ENCODE data around the gene GAD2. TPM values are rescaled to one million over a fixed set of nuclear protein-coding genes. Genes with fewer than 3 reads are reported as not detected.

GAD2 gene
- polyA plus RNA-seq, 1 of the 3 experiments (the other 2 are of a cell fraction), result not detected

DNA sequence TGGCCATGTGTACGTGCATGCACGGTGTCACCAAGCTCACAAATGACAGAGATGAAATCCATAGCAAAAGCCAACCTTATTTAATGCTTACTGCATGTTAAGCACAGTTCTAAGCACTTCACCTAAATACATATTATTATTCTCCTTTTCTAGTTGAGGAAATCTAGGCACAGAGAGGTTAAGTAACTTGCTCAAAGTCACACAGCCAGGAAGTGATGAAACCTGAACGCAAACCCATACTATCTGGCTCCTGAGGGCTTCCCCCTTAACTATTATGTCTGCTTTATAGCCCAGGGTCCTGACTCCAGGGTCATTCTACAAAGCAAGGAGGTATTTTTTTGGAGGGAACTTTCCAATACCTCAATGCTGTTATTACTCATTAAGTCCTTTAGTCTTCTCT, 61.7 kb downstream of the GAD2 start:
- no peak for DNase-seq
- 17% methylated on average over 3 of the region's 3 CpGs for WGBS (ENCODE audit: low lambda C conversion rate)
- no peak overlapping the region for H3K4me2 ChIP-seq
- no peaks in the 10 kb centered on the region for H3K9me3 ChIP-seq
- H3K79me2 ChIP-seq (ENCODE audit: insufficient read depth), result no peaks in the 10 kb centered on the region
- ChIA-PET POLR2A (no interaction called here), CTCF (no interaction called here)
- H3K4me1 ChIP-seq (ENCODE audit: control insufficient read depth in 1 of 2, insufficient read depth in 2 of 2, low read depth in 1 of 2, low read length in 1 of 2), result no peaks in the 10 kb centered on the region
- H3K4me3 ChIP-seq (ENCODE audit: low read depth in 2 of 2, low read length in 1 of 2), result no peak overlapping the region
- no peaks in the 10 kb centered on the region for H3K27me3 ChIP-seq (ENCODE audit: insufficient read depth)
- H4K20me1 ChIP-seq (ENCODE audit: insufficient read depth), result no peaks in the 10 kb centered on the region
- H3K9ac ChIP-seq, result no peak overlapping the region
- H3K27ac ChIP-seq (ENCODE audit: low read depth in 2 of 2, low read length in 1 of 2), result no peak overlapping the region
- H2AFZ ChIP-seq (ENCODE audit: low read depth), result no peak overlapping the region
- no peaks in the 10 kb centered on the region for H3K9me2 ChIP-seq
- no peaks in the 10 kb centered on the region for H3K36me3 ChIP-seq (replicated peaks in 1 of 2; ENCODE audit: control insufficient read depth in 1 of 2, insufficient read depth in 2 of 2, low read length in 1 of 2)
- H3F3A ChIP-seq (replicated peaks; ENCODE audit: insufficient read depth), result no peaks in the 10 kb centered on the region
- TF ChIP-seq FOSL2 (IDR thresholded peaks at IDR 0.05; ENCODE audit: borderline replicate concordance, low read depth), result no peak

GRCh38 chr10:26290236-26290635, 73.7 kb downstream of the GAD2 start:
- 0% methylated on average over 4 of the region's 4 CpGs for WGBS (ENCODE audit: low lambda C conversion rate)

More at GRCh38 chr10:26290236-26290635, 73.7 kb downstream of the GAD2 start:
- no peaks in the 10 kb centered on the region for H3F3A ChIP-seq (replicated peaks; ENCODE audit: insufficient read depth)
- no peaks in the 10 kb centered on the region for H3K4me1 ChIP-seq (ENCODE audit: control insufficient read depth in 1 of 2, insufficient read depth in 2 of 2, low read depth in 1 of 2, low read length in 1 of 2)
- no peak overlapping the region for H3K4me3 ChIP-seq (ENCODE audit: low read depth in 2 of 2, low read length in 1 of 2)
- H3K9me3 ChIP-seq, result no peaks in the 10 kb centered on the region
- H3K9ac ChIP-seq, result no peak overlapping the region
- no peaks in the 10 kb centered on the region for H4K20me1 ChIP-seq (ENCODE audit: insufficient read depth)
- no peaks in the 10 kb centered on the region for H3K9me2 ChIP-seq
- H3K79me2 ChIP-seq (ENCODE audit: insufficient read depth), result no peaks in the 10 kb centered on the region
- POLR2A ChIA-PET, result no interaction called here
- DNase-seq, result no peak
- H3K27ac ChIP-seq (ENCODE audit: low read depth in 2 of 2, low read length in 1 of 2), result no peak overlapping the region
- H3K36me3 ChIP-seq (replicated peaks in 1 of 2; ENCODE audit: control insufficient read depth in 1 of 2, insufficient read depth in 2 of 2, low read length in 1 of 2), result no peaks in the 10 kb centered on the region
- TF ChIP-seq POLR2AphosphoS5 (IDR thresholded peaks at IDR 0.05; ENCODE audit: low read depth, low read length), result no peak
- TF ChIP-seq, protein P1, sequence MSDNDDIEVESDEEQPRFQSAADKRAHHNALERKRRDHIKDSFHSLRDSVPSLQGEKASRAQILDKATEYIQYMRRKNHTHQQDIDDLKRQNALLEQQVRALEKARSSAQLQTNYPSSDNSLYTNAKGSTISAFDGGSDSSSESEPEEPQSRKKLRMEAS (IDR thresholded peaks at IDR 0.05; ENCODE audit: low read depth), result no peak
- TF ChIP-seq FOSL2 (IDR thresholded peaks at IDR 0.05; ENCODE audit: borderline replicate concordance, low read depth), result no peak
- no peak for TF ChIP-seq RAD21 (IDR thresholded peaks at IDR 0.05; ENCODE audit: low read length)
- TF ChIP-seq TAF1 (IDR thresholded peaks at IDR 0.05; ENCODE audit: borderline replicate concordance, low read depth, low read length), result no peak
- no peak for TF ChIP-seq FOXM1 (IDR thresholded peaks at IDR 0.05; ENCODE audit: low read depth)
- no peak for TF ChIP-seq NFIC (IDR thresholded peaks at IDR 0.05; ENCODE audit: borderline replicate concordance)
- no peak for TF ChIP-seq SMC3 (IDR thresholded peaks at IDR 0.05; ENCODE audit: low read depth, low read length)
- no peak for TF ChIP-seq TEAD4 (IDR thresholded peaks at IDR 0.05; ENCODE audit: borderline replicate concordance, insufficient read depth)
- TF ChIP-seq TCF12 (IDR thresholded peaks at IDR 0.05), result no peak
- TF ChIP-seq, protein P2, sequence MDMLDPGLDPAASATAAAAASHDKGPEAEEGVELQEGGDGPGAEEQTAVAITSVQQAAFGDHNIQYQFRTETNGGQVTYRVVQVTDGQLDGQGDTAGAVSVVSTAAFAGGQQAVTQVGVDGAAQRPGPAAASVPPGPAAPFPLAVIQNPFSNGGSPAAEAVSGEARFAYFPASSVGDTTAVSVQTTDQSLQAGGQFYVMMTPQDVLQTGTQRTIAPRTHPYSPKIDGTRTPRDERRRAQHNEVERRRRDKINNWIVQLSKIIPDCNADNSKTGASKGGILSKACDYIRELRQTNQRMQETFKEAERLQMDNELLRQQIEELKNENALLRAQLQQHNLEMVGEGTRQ (IDR thresholded peaks at IDR 0.05; ENCODE audit: borderline replicate concordance, low read depth, low read length), result no peak
- no peak for TF ChIP-seq ELF1 (IDR thresholded peaks at IDR 0.05)
- TF ChIP-seq EP300 (IDR thresholded peaks at IDR 0.05; ENCODE audit: borderline replicate concordance in 1 of 2, low read depth in 1 of 2, low read length in 1 of 2), result no peak
- TF ChIP-seq USF1 (IDR thresholded peaks at IDR 0.05; ENCODE audit: borderline replicate concordance, low read depth), result no peak
- no peak for TF ChIP-seq FOXJ3 (CRISPR knock-in tag; IDR thresholded peaks at IDR 0.05)
- no peak for TF ChIP-seq SIN3A (IDR thresholded peaks at IDR 0.05; ENCODE audit: borderline replicate concordance, low read depth, low read length)
- TF ChIP-seq GABPA (IDR thresholded peaks at IDR 0.05; ENCODE audit: low read depth), result no peak
- H2AFZ ChIP-seq (ENCODE audit: low read depth), result no peak overlapping the region
- CTCF ChIA-PET, result interaction anchor here (1.2 kb wide), 1 partner anchor 20 kb away, joined by 3 read pairs; no protein-coding TSS in a partner anchor
- no peak overlapping the region for H3K4me2 ChIP-seq
- H3K27me3 ChIP-seq (ENCODE audit: insufficient read depth), result no peaks in the 10 kb centered on the region
